HepG2 (cell line): ENCODE measurements around the gene SIDT1. TPM values are rescaled to one million over a fixed set of nuclear protein-coding genes. Genes with fewer than 3 reads are reported as not detected.

Source experiments
- ARNT ChIP-seq: fragments of 450-650 bp; IDR thresholded peaks from 2 replicates; pipeline ENCODE4 v1.6.1; 2017
- ARNT2 ChIP-seq: sonication (generic); formaldehyde crosslinking; IDR thresholded peaks from 2 replicates; pipeline ENCODE4 v1.8.0; 2022; ENCODE audit warnings: mild to moderate bottlenecking, low read depth, missing genetic modification reagents, moderate library complexity
- ETV5 ChIP-seq: IDR thresholded peaks from 2 replicates; pipeline ENCODE4 v1.6.1; 2018; ENCODE audit warnings: missing biosample characterization, missing genetic modification reagents, inconsistent platforms, borderline replicate concordance
- FOXP1 ChIP-seq, 2 experiments: fragments of 450-650 bp in 1 of 2; IDR thresholded peaks; 2 replicates each; pipeline ENCODE4 v1.6.1; 2017 to 2018; ENCODE audit warnings: antibody characterized with exemption in 1 of 2
- GLI4 ChIP-seq: sonication (generic); formaldehyde crosslinking; IDR thresholded peaks from 2 replicates; pipeline ENCODE4 v1.5.1; 2020; ENCODE audit warnings: missing genetic modification reagents, mild to moderate bottlenecking, moderate library complexity, borderline replicate concordance
- HBP1 ChIP-seq: IDR thresholded peaks from 2 replicates; pipeline ENCODE4 v1.6.1; 2016; ENCODE audit warnings: low read depth, control low read depth
- HNF1A ChIP-seq, 2 experiments: sonication (generic) in 1 of 2; formaldehyde crosslinking in 1 of 2; IDR thresholded peaks; 2 replicates each; pipeline versions ENCODE4 v1.4.0 to v1.6.1; 2016 to 2020; ENCODE audit warnings: borderline replicate concordance in 1 of 2, low read depth in 1 of 2, mild to moderate bottlenecking in 1 of 2, missing genetic modification reagents in 1 of 2
- KDM4B ChIP-seq: sonication (generic); formaldehyde crosslinking; IDR thresholded peaks from 2 replicates; pipeline ENCODE4 v1.4.0; 2020; ENCODE audit warnings: missing genetic modification reagents
- KLF13 ChIP-seq: sonication (generic); formaldehyde crosslinking; IDR thresholded peaks from 2 replicates; pipeline ENCODE4 v1.4.0; 2020; ENCODE audit warnings: mild to moderate bottlenecking, missing genetic modification reagents
- NR0B2 ChIP-seq: sonication (generic); formaldehyde crosslinking; IDR thresholded peaks from 2 replicates; pipeline ENCODE4 v1.4.0; 2020; ENCODE audit warnings: mild to moderate bottlenecking, missing genetic modification reagents
- POGK ChIP-seq: sonication (generic); formaldehyde crosslinking; conservative IDR thresholded peaks from 2 replicates; pipeline ENCODE4 v1.8.0; 2022; ENCODE audit warnings: mild to moderate bottlenecking, moderate library complexity, missing genetic modification reagents
- PRMT3 ChIP-seq: sonication (generic); formaldehyde crosslinking; IDR thresholded peaks from 2 replicates; pipeline ENCODE4 v1.8.1; 2022; ENCODE audit warnings: low read depth, mild to moderate bottlenecking, moderate library complexity, missing genetic modification reagents, borderline replicate concordance
- RARA ChIP-seq: IDR thresholded peaks from 2 replicates; pipeline ENCODE4 v1.6.1; 2016; ENCODE audit warnings: missing genetic modification reagents, missing compliant biosample characterization
- TFAP4 ChIP-seq: sonication (generic); IDR thresholded peaks from 2 replicates; pipeline ENCODE4 v1.6.1; 2016; ENCODE audit warnings: low read depth, borderline replicate concordance
- ZNF281 ChIP-seq: sonication (generic); formaldehyde crosslinking; IDR thresholded peaks from 2 replicates; pipeline ENCODE4 v1.4.0; 2020; ENCODE audit warnings: missing genetic modification reagents, borderline replicate concordance
- ZNF564 ChIP-seq: sonication (generic); formaldehyde crosslinking; IDR thresholded peaks from 2 replicates; pipeline ENCODE4 v1.8.1; 2023; ENCODE audit warnings: mild to moderate bottlenecking, missing genetic modification reagents
- ZSCAN21 ChIP-seq: sonication (generic); formaldehyde crosslinking; IDR thresholded peaks from 2 replicates; pipeline ENCODE4 v1.8.0; 2022; ENCODE audit warnings: mild to moderate bottlenecking, missing genetic modification reagents, moderate library complexity, borderline replicate concordance
- polyA plus RNA-seq, 8 experiments: library from polyadenylated mRNA; depleted of rRNA in 3 of 8; stranded (reverse) in 7 of 8; unstranded in 1 of 8; fragments of >200 nt; fragmentation: Illumina TruSeq in 4 of 8; extraction: Trizol in 4 of 8; gene quantifications; 2 replicates each; pipeline versions ENCODE4 v1.2.1 to v1.2.3, GENCODE V29; 2011 to 2016; ENCODE audit warnings: low read depth in 4 of 8, missing spikeins in 1 of 8, mixed read lengths in 1 of 8; ENCODE audit not compliant: insufficient read depth in 1 of 8
- total RNA-seq, 5 experiments: library from RNA; depleted of rRNA; stranded (reverse); fragments of >200 nt; fragmentation: Illumina TruSeq; extraction: Trizol; gene quantifications; 2 replicates each; pipeline ENCODE4 v1.2.3, GENCODE V29; 2016; ENCODE audit warnings: low read depth in 1 of 5

The SIDT1 gene
- total and polyA plus RNA-seq, 2 of the 13 experiments (the other 11 are each of a cell fraction or from before 2014, with no cell fraction given) = 0.07 TPM

- TF ChIP-seq GLI4 (CRISPR knock-in tag) = no peak
- peak; percentile 54; the same call in 1 of the 2 replicates for TF ChIP-seq RARA (CRISPR knock-in tag)
- no peak for TF ChIP-seq NR0B2 (CRISPR knock-in tag)
- 0 out of 2 replicates have a peak, but pooled peaks have one; percentile 29 for TF ChIP-seq HNF1A (IDR thresholded peaks at IDR 0.05; ENCODE audit: low read depth)
- TF ChIP-seq HNF1A (CRISPR knock-in tag; IDR thresholded peaks at IDR 0.05; ENCODE audit: borderline replicate concordance) = no peak
- no peak for TF ChIP-seq HBP1 (CRISPR knock-in tag)
- no peak for TF ChIP-seq PRMT3 (CRISPR knock-in tag)
- no peak for TF ChIP-seq KDM4B (CRISPR knock-in tag)
- no peak for TF ChIP-seq FOXP1 (IDR thresholded peaks at IDR 0.05)
- TF ChIP-seq FOXP1 (CRISPR knock-in tag; IDR thresholded peaks at IDR 0.05) = peak; percentile 62; the same call in 1 of the 2 replicates
- peak; percentile 91 for TF ChIP-seq ETV5 (CRISPR knock-in tag)
- no peak for TF ChIP-seq KLF13 (CRISPR knock-in tag)
- TF ChIP-seq ARNT = no peak
- no peak for TF ChIP-seq POGK
- TF ChIP-seq TFAP4 = no peak; the same call in 1 of the 2 replicates
- no peak for TF ChIP-seq ZSCAN21 (CRISPR knock-in tag)
- TF ChIP-seq ZNF564 (CRISPR knock-in tag) = no peak
- peak; percentile 25; the same call in 1 of the 2 replicates for TF ChIP-seq ZNF281 (CRISPR knock-in tag)
- no peak for TF ChIP-seq ARNT2 (CRISPR knock-in tag)
Measured at GRCh38 chr3:113555138-113555537, 22.8 kb downstream of the SIDT1 start (continued).
